Measurements from ENCODE around the gene MARK3. TPM values are rescaled to one million over a fixed set of nuclear protein-coding genes. Genes with fewer than 3 reads are reported as not detected.

MARK3 gene
- total RNA-seq, 4 donors from 2014 or later = 44.4 to 112 (median 67.5) TPM

GRCh38 chr14:103526247-103526913 is 141.2 kb downstream of the MARK3 start:
- Histone ChIP-seq H3K9me3 (no peaks in the 10 kb centered on the region), H3K27me3 (peaks cover 0 to 20% (median 0%) of the 10 kb centered on the region in 4 donors), H3K4me3 (no peak overlapping the region), H3K27ac (peak overlapping the region in 1 of 4 donors; percentile 25), H3K4me1 (peaks cover 35 to 73% (median 37%) of the 10 kb centered on the region in 3 donors), H3K36me3 (peaks cover 0 to 13% (median 0%) of the 10 kb centered on the region in 3 donors)
- intact Hi-C loops (cut with DNase I) = no loop called here
- TF ChIP-seq CTCF (IDR thresholded peaks at IDR 0.05) (no peak), POLR2A (IDR thresholded peaks at IDR 0.05) (no peak)
- no peak for DNase-seq
- 40 to 70% methylated on average over 1 to 2 of the region's 8 CpGs for WGBS, 2 donors

- intact Hi-C loops (cut with DNase I) = no loop called here
- 89 to 92% methylated on average over 1 of the region's 1 CpG for WGBS, 2 donors
- no peaks in the 10 kb centered on the region for H3K9me3 ChIP-seq
- peak overlapping the region in 2 of 4 donors; percentile 25 to 90 for H3K27ac ChIP-seq
- H3K4me1 ChIP-seq = peaks cover 30 to 71% (median 37%) of the 10 kb centered on the region in 3 donors
- peaks cover 0 to 15% (median 0%) of the 10 kb centered on the region in 4 donors for H3K27me3 ChIP-seq
- no peak for TF ChIP-seq POLR2A (IDR thresholded peaks at IDR 0.05)
- TF ChIP-seq CTCF (IDR thresholded peaks at IDR 0.05) = no peak
- peaks cover 0 to 18% (median 0%) of the 10 kb centered on the region in 3 donors for H3K36me3 ChIP-seq
- no peak for DNase-seq
- no peak overlapping the region for H3K4me3 ChIP-seq
These were observed 141.7 kb downstream of the MARK3 start for GRCh38 chr14:103526914-103527248.

DNA sequence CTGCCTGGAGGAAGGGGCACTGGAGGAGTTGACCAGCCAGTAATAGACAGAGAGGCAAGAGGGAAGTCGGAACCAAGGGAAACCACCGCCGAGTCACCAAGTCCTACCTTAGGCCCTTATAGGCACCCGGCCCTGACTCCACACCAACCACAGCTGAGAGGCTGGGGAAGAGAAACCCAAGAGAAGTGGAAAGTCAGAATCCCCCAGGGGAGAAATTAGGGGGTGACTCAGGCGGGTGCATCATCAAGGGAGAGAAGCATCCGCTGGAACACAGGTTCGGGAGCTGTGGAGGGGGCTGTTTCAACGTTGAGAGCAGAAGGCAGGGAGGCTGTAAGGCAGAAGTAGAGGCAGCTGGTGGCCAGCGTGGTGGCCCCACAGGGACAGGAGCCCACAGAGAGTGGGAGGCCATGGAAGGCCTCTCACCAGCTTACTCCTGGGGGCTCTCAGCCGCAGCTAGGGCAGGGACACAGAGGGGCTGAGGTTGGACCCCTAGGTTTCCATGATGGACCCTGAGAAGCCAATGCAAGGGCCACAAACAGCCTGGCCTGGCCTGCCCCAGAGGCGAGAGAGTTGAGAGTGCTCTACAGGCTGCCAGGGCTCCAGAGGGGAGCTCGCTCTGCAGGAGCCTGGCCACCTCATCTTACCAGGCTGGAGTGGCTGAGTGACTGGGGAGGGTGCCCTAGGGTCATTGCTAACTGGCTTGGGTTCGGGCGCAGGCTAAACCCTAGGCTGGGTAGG is 142.4 kb downstream of the MARK3 start:
- H3K4me3 ChIP-seq = peak overlapping the region in 2 of 4 donors; percentile 89 to 100
- intact Hi-C loops (cut with DNase I) = no loop called here
- TF ChIP-seq CTCF (IDR thresholded peaks at IDR 0.05) (no peak), POLR2A (IDR thresholded peaks at IDR 0.05) (no peak)
- H3K36me3 ChIP-seq = peaks cover 0 to 25% (median 0%) of the 10 kb centered on the region in 3 donors
- peaks cover 24 to 72% (median 37%) of the 10 kb centered on the region in 3 donors for H3K4me1 ChIP-seq
- peaks cover 0 to 8% (median 0%) of the 10 kb centered on the region in 4 donors for H3K27me3 ChIP-seq
- DNase-seq = no peak
- peak overlapping the region; percentile 82 to 93 (median 90) for H3K27ac ChIP-seq
- 50 to 52% methylated on average over 9 to 11 of the region's 14 CpGs for WGBS, 2 donors
- H3K9me3 ChIP-seq = no peaks in the 10 kb centered on the region

GRCh38 chr14:103528146-103528586 is 143.0 kb downstream of the MARK3 start:
- WGBS, 2 donors = 29 to 38% methylated on average over 2 to 9 of the region's 10 CpGs
- no peak for DNase-seq

More at GRCh38 chr14:103528146-103528586, 143.0 kb downstream of the MARK3 start:
- Histone ChIP-seq H3K36me3 (peaks cover 0 to 31% (median 0%) of the 10 kb centered on the region in 3 donors), H3K27me3 (peaks cover 0 to 2% (median 0%) of the 10 kb centered on the region in 4 donors), H3K4me3 (peak overlapping the region; percentile 70 to 100 (median 82)), H3K4me1 (peaks cover 18 to 72% (median 32%) of the 10 kb centered on the region in 3 donors), H3K9me3 (no peaks in the 10 kb centered on the region), H3K27ac (peak overlapping the region; percentile 82 to 93 (median 90))
- intact Hi-C loops (cut with DNase I) = no loop called here
- TF ChIP-seq POLR2A (IDR thresholded peaks at IDR 0.05) (peak in 1 of 4 donors; percentile 12), CTCF (IDR thresholded peaks at IDR 0.05) (no peak)
